Thoracic aorta (tissue), 2 donors: ENCODE data around the gene TGFBR1. TPM values are rescaled to one million over a fixed set of nuclear protein-coding genes. Genes with fewer than 3 reads are reported as not detected.

ENCODE experiments used
- ATAC-seq: fragments of 150-250 bp; one replicate; pipeline ENCODE4 v1.8.0; 2017; ENCODE audit warnings: low read depth; ENCODE audit not compliant: insufficient number of reproducible peaks, low FRiP score
- DNase-seq: peaks from one replicate; pipeline ENCODE4 v3.0.0-alpha.2; 2020; ENCODE audit warnings: low spot score
- H3K27ac ChIP-seq, 2 donors: fragments of 200-600 bp; sonication (generic); 1 replicate in 1 of 2; 2 replicates in 1 of 2; pipeline ENCODE4 v1.5.1; 2016; ENCODE audit warnings: mild to moderate bottlenecking in 2 of 2, moderate library complexity in 2 of 2
- H3K27me3 ChIP-seq: fragments of 200-600 bp; sonication (generic); replicated peaks from 2 replicates; pipeline ENCODE4 v1.6.0; 2016; ENCODE audit warnings: mild to moderate bottlenecking; ENCODE audit not compliant: insufficient read depth
- H3K36me3 ChIP-seq: fragments of 200-600 bp; sonication (generic); one replicate; pipeline ENCODE4 v1.5.1; 2016
- H3K4me1 ChIP-seq, 2 donors: fragments of 200-600 bp; sonication (generic); 1 replicate in 1 of 2; 2 replicates in 1 of 2; pipeline versions ENCODE4 v1.5.1 to v1.6.0; 2016; ENCODE audit warnings: low read depth in 2 of 2, mild to moderate bottlenecking in 1 of 2; ENCODE audit not compliant: control insufficient read depth in 1 of 2
- H3K4me3 ChIP-seq: fragments of 200-600 bp; sonication (generic); 2 replicates; pipeline ENCODE4 v1.5.1; 2016; ENCODE audit warnings: mild to moderate bottlenecking
- H3K9me3 ChIP-seq: fragments of 200-600 bp; sonication (generic); 2 replicates; pipeline ENCODE4 v1.5.1; 2016
- total RNA-seq, 2 donors: library from RNA; depleted of rRNA; stranded (reverse); fragments of >200 nt; gene quantifications; one replicate each; pipeline versions ENCODE4 v1.1.0 to v1.2.3, GENCODE V29; 2016
- TF ChIP-seq, protein P1 (sequence below): fragments of 200-600 bp; sonication (generic); IDR thresholded peaks from one replicate; pipeline ENCODE4 v1.5.1; 2019; ENCODE audit warnings: antibody characterized with exemption

Gene TGFBR1
- total RNA-seq, 2 donors from 2014 or later = 76.8 to 87.2 TPM

- Histone ChIP-seq H3K27ac (no peak overlapping the region), H3K4me1 (peaks cover 5 to 32% of the 10 kb centered on the region in 2 donors), H3K27me3 (no peaks in the 10 kb centered on the region), H3K36me3 (peaks cover 10% of the 10 kb centered on the region), H3K9me3 (no peaks in the 10 kb centered on the region), H3K4me3 (no peak overlapping the region)
- TF ChIP-seq, protein P1, sequence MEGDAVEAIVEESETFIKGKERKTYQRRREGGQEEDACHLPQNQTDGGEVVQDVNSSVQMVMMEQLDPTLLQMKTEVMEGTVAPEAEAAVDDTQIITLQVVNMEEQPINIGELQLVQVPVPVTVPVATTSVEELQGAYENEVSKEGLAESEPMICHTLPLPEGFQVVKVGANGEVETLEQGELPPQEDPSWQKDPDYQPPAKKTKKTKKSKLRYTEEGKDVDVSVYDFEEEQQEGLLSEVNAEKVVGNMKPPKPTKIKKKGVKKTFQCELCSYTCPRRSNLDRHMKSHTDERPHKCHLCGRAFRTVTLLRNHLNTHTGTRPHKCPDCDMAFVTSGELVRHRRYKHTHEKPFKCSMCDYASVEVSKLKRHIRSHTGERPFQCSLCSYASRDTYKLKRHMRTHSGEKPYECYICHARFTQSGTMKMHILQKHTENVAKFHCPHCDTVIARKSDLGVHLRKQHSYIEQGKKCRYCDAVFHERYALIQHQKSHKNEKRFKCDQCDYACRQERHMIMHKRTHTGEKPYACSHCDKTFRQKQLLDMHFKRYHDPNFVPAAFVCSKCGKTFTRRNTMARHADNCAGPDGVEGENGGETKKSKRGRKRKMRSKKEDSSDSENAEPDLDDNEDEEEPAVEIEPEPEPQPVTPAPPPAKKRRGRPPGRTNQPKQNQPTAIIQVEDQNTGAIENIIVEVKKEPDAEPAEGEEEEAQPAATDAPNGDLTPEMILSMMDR = no peak
- ATAC-seq (no peak), DNase-seq (no peak)
Measured at GRCh38 chr9:99137225-99137624, 32.3 kb downstream of the TGFBR1 start.

DNA sequence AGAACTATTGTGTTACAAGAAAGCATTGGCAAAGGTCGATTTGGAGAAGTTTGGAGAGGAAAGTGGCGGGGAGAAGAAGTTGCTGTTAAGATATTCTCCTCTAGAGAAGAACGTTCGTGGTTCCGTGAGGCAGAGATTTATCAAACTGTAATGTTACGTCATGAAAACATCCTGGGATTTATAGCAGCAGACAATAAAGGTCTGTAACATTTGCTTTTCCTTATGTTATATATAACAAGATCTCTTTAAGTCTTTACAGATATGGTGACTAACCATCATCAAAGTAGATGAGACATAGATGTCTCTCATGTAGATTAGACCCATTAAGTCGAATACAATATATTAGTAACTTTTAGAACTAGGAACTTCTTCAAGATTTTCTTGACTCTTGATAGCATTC, 33.0 kb downstream of the TGFBR1 start:
- peaks cover 5 to 32% of the 10 kb centered on the region in 2 donors for H3K4me1 ChIP-seq

DNA sequence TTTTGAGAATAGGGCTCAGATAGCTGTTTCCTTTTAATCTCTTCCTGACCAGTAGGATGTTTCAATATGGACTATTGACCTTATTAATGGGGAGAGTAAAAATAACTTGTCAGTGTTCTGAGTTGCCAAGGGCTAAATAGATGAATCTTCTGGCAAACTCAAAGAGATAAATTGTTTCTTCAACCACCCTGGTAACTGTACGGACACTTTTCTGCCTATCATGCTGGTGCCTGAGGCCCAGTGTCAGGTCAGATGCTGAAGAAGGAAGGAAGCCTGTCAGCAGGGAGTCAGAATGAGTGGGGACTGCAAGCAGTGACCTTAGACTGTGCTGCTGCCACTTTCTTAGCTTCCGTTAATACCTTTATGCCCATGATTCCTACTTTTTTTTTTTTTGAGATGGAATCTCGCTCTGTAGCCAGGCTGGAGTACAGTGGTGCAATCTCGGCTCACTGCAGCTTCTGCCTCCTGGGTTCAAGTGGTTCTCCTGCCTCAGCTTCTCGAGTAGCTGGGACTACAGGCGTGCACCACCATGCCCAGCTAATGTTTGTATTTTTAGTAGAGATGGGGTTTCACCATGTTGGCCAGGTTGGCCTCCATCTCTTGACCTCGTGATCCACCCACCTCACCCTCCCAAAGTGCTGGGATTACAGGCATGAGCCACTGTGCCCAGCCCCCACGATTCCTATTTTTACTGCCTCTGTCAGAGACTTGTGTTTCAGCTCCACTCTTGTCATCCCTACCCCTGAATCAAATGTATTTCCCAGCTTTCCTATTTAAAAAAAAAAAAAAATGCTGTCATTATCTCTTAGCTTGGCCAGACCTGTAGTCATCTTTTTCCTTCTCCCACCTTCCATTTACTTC, 33.7 kb downstream of the TGFBR1 start:
- DNase-seq (no peak), ATAC-seq (no peak)
- Histone ChIP-seq H3K27me3 (no peaks in the 10 kb centered on the region), H3K27ac (no peak overlapping the region), H3K36me3 (peaks cover 15% of the 10 kb centered on the region), H3K4me3 (no peak overlapping the region), H3K4me1 (peaks cover 5 to 31% of the 10 kb centered on the region in 2 donors), H3K9me3 (no peaks in the 10 kb centered on the region)
- TF ChIP-seq, protein P1 = no peak

More for the DNA sequence above, 33.0 kb downstream of the TGFBR1 start:
- no peak overlapping the region for H3K27ac ChIP-seq
- ATAC-seq (no peak), DNase-seq (no peak)
- no peaks in the 10 kb centered on the region for H3K27me3 ChIP-seq
- TF ChIP-seq, protein P1 = no peak
- H3K36me3 ChIP-seq = peaks cover 15% of the 10 kb centered on the region
- no peak overlapping the region for H3K4me3 ChIP-seq
- no peaks in the 10 kb centered on the region for H3K9me3 ChIP-seq

GRCh38 chr9:99139868-99140267, 35.0 kb downstream of the TGFBR1 start:
- no peak overlapping the region for H3K4me3 ChIP-seq
- peaks cover 21% of the 10 kb centered on the region for H3K36me3 ChIP-seq
- no peaks in the 10 kb centered on the region for H3K9me3 ChIP-seq
- H3K27me3 ChIP-seq = no peaks in the 10 kb centered on the region
- TF ChIP-seq, protein P1 = no peak
- H3K4me1 ChIP-seq = peaks cover 2 to 22% of the 10 kb centered on the region in 2 donors
- DNase-seq (no peak), ATAC-seq (no peak)
- H3K27ac ChIP-seq = no peak overlapping the region

- Histone ChIP-seq H3K27ac (no peak overlapping the region), H3K9me3 (no peaks in the 10 kb centered on the region), H3K36me3 (peaks cover 30% of the 10 kb centered on the region), H3K4me1 (peaks cover 0 to 13% of the 10 kb centered on the region in 2 donors), H3K4me3 (no peak overlapping the region), H3K27me3 (no peaks in the 10 kb centered on the region)
- TF ChIP-seq, protein P1 = peak; percentile 69
- ATAC-seq = no peak
- no peak for DNase-seq
Measured at GRCh38 chr9:99140685-99141314, 35.9 kb downstream of the TGFBR1 start.
